COR-L47 (cell line): ENCODE measurements around the gene KITLG.
A peak's percentile ranks its signal among the peaks of the same experiment; 100 is the strongest.
"Not testable (repeated sequence)": the region's sequence is repeated elsewhere in the genome, so short reads cannot be mapped to it uniquely, and the experiment has no call there.

Experiments used
- DNase-seq: peaks from one replicate; lab custom pipeline; 2025; lab: John Stamatoyannopoulos, UW

The KITLG gene

DNA sequence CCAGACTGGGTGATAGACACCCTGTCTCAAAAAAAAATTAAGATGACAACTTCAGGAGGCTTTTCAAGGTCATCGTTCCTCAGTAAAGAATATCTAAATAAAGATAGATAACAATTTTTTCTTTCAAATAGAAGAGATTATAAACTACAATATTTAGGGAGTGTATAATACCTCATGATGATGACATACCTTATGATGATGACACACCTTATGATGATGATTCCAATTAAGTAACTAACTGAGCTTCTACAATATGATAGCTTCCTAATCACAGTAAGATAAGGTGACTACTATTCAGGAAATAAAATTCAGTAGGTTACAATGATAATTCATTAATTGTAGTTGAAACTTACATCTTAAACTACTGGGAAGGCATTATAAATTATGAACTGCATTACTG is 40.4 kb downstream of the KITLG start:
- no peak for DNase-seq

DNA sequence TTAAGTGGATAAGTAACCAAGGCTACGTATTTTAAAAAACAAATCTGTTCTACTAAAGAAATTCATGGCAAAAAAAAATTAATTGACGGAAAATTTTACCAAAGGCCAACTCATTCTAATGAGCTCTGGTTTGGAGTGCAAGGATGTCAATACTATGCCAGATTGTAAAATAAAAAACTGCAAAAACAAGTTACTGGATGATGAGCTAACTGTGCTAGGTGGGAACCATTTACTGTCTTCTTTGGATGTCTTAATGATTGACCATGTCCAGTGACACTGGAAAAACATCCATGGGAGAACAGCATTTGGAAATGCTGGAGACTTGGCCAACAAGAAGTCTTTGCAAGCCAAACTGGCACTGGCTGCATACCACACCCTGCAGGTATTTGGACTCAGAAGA is 41.6 kb downstream of the KITLG start:
- DNase-seq, result no peak

DNA sequence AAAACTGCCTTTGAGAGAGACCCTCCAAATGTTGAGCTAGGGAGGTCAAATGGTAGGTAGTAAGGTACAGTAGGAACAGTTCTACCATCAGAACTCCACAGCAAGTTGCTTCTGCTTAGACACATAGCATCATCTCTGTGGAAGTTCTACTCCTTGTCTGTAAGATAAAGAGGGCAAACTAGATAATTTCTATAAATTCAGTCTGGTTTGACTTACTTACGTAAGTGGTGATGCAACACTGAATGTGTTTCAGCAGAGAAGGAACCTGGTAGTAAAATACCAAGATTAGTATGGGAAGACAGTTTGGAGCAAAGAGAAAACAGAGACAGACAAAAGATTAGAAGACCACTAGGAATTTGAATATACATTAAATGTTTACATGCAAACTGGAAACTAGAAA is 42.0 kb downstream of the KITLG start:
- no peak for DNase-seq

DNA sequence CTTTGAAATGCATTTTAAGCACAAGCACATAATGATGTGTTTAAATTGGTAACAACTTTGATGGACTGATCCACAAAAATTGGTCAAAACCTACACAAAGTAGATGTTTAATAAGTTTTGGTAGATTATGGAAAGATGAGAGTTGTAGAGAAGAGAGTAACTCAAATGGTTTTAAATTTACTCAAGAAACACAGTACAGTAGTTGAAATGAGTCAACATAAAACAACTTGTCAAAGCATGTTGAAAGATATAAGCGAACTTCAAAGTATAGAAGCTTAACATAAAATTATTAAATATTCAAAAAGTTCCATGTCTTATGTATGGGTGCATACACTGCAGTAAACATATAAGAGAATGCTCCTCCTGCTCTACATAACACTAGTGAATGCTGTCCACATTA is 49.4 kb downstream of the KITLG start:
- DNase-seq, result no peak

DNA sequence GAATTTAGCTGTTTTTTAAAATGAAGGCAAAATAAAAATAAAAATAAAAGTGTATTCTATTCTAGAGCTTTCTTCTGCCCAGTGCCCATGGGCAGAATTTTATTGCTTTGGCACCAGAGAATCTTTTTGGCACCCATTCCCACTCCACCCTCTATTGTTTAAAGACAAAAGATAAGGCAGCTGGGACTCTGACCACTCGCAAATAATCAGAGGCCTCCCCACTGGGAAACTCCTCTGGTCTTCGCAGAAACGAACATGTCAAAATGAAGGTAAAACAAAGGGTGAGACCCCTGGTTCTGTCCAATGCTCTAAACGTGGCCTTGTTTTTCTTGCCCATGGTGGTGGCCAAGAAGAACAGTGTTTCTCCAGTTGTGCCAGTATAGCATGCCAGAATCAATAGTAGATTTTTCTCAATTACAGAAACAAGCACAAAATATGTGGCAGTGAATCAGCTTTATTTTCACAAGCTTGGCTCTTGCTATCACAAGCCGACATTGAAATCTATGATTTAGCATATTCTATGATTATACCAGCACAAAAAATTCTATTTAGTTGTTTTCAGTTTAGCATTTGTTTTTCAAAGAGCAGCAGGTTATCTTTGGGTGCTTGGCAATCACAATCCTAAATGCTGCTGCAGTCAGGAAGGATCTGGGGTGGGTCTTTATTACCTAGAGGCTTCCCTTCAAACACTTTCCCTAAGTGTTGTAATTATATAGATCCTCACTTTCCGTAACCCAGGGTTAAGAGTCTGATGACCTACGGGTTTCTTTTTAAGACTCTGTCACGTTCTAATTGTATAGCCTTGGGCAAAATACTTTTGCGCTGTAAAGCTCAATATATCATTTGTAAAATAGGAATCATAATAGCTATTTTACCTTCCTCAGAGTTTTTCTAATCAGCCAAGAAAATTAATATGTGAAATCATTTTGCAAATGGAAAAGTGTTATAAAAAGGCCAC is 50.5 kb downstream of the KITLG start:
- peak; percentile 93 for DNase-seq

DNA sequence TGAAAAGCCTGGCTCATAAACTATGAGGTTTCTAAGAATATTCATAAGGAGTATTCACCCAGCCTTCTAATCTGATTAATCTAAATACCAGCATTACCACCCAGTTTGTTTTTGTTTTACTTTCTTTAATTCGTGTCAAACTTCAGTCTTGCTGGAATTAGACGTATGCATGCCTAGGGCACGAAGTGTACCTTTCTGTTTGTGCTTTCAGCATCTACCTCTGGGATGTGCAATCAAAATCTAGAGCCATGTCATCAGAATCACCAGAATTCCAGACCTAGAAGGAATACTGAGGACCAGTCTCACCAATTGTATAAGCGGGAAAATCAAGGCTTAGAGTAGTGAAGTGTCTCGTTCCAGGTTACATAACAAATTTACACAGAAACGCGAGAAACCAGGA is 57.3 kb downstream of the KITLG start:
- DNase-seq, result no peak

DNA sequence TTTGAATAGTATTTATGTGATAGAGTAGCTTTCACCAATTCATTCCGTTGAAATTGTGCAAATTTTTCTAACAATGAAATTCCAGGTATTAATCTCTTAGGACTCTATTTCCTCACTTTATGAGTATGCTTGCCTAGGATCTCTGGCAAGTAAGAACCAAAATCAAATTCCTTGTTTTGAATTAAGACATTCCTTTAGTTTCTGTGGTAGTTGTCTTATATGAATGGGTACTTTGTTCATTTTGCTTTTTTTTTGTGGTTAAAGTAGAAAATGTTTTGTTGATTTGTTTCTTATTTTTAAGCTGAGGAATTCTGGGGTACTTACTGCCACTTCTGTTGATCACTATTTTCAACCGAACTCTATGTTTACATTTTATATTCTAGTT is 59.8 kb downstream of the KITLG start:
- DNase-seq, result no peak

DNA sequence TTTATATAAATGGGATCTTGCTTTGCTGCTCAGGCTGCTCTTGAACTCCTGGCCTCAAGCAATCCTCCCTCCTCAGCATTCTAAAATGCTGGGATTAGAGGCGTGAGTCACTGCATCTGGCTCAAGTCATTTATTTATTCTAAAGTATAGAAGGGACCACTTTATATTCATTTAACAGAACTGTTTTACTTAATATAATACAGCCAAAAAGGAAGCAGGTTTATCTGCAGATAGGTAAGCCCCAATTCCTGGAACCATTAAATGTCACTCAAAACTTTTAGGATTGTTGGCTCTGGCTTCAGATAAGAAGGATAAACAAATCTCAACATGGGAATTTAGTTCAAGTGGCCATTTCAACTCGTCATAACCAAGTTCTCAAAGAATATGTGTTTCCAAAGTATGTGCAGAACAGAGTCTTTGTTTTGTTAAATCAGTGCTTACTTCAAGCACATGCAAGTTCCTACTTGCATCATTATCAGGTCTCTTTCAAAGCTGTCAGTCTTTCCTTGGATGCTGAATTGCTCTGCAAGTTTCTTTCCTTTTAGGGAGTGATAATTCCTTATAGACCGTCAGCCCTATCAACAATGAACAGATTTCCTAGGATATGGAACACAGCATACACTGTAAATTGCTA is 60.4 kb downstream of the KITLG start:
- no peak for DNase-seq

DNA sequence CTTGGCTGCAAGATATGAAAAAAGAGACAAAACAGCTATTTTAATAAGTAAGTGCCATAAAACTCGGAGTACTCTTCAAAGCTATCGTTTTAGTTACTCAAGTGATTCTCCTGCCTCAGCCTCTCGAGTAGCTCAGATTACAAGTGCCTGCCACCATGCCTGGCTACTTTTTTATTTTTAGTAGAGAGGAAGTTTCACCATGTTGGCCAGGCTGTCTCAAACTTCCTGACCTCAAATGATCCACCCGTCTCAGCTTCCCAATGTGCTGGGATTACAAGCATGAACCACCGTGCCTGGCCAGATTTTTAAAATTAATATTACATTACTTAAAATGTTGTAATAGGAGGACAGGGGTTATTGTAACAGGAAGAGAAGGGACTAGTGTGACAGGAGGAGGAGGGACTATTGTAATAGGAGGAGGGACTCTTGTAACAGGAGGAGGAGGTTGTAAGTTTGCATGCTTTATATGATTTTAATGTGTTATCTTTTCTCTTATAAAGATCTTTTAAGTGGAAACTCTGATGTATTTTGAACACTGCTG is 61.3 kb downstream of the KITLG start:
- no peak for DNase-seq

DNA sequence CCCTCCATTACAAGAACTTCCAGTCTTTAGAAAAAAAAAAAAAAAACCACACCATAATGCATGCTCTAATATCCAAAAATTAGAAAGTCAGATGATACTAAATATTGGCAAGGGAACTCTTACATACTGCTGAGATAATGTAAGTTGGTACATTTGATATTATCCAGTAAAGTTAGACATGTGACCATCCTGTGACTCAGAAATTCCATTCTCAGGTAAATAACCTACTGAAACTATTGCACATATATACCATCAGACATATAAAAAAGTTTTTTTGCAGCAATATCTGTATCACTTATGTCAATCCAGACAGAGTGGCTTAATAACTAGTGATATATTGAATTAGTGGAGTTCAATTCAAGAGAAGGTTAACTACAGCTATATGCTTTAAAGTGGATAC is 63.5 kb downstream of the KITLG start:
- no peak for DNase-seq

DNA sequence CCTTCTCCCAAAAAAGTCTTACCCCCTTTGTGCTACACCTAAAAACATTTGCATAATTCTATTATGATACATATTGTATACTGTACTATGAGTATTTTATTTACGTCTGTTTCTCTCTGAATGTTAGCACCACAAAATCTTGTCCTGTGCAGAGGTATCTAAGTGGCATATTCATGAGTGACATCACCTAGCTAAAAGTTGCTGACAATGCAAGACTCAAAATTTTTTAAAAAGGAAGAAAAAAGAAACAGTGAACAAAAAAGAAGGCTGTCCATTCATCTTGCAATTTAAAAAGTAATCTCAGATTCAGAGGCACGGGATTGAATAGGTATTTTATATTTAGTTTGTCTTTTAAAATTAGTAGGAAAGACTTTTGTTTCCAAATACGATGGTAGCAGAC is 69.4 kb downstream of the KITLG start:
- no peak for DNase-seq

DNA sequence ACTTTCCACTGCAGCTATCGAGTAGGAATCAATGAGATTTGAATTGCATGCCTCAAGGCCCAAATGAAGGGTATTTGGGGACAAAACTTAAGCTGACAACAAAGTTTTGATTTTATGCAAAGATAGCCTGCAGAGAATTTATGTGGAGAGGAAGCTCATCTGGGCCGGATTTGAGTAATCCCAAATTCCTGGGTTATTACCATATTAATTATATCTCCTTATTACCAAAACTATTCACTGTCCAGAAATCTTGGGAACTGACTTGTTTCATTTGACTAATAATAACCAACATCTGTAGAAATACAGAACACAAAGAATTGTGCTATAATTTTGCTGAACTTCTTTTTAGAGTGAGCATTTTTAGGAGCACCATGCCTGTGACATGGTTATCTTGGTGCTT is 70.4 kb downstream of the KITLG start:
- no peak for DNase-seq

DNA sequence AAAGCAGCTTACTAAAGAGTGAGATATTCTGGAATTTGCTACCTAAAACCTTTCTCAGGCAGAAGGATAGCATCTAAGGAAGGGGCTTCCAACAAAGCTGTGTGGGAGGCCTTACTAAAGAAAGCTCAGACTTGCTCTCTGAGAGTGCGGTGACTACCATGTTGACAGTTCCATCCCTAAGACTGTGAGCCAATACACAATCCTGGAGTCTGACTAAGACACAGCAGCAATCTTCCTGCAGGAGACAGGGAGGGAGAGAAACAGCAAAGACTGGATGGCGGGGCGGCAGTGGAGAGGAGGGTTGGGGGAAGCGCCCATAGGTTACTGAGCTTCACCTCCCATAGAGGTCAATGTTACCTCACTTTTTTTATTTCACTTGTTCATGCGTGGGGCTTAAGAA is 70.9 kb downstream of the KITLG start:
- no peak for DNase-seq

DNA sequence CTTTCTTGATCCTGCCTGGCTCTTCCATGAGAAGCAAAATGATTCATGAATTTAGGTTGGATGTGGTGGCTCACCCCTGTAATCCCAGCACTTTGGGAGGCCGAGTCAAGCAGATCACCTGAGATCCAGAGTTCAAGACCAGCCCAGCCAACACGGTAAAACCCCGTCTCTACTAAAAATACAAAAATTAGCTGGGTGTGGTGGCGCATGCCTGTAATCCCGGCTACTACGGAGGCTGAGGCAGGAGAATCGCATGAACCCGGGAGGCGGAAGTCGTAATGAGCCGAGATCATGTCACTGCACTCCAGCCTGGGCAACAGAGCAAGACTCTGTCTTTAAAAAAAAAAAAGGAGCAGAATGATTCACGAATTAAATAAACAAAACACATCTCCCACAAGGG is 72.4 kb downstream of the KITLG start:
- DNase-seq, result not testable (repeated sequence)

DNA sequence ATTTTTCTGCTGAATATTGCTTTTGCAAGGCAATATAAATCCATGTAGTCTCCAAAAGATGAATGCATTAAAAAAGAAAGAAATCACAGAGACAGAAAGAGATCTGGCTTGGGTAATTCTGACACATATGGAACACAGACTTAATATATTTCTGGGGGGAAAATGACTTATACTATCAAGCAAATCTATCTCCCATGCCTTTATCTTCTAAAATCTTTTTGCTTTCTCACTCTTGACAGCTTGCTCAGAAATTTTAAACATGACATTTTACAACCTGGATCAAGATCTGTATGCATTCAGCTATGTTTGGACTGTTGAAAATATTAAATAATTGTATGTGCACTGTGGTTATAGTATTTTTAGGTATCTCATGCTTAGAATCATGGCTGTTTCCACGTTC is 73.0 kb downstream of the KITLG start:
- no peak for DNase-seq

DNA sequence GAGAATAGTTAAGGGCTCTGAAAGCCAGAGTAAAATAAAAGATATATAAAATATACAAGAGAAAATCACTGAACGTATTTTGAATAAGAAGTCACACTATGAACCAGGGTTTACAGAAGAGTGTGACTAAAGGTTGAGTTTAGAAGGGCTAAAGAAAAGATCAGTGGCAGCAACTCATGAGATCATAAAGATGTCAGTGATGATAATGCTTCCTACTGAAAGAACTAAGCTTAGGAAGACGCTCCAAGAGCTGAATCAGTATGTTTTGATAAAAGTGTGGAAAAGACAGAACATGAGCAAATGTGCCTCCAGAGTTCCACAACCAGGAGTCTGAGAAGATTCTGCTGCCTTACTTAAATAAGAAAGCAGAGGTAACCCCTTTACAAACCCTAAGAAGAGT is 74.6 kb downstream of the KITLG start:
- DNase-seq, result no peak

DNA sequence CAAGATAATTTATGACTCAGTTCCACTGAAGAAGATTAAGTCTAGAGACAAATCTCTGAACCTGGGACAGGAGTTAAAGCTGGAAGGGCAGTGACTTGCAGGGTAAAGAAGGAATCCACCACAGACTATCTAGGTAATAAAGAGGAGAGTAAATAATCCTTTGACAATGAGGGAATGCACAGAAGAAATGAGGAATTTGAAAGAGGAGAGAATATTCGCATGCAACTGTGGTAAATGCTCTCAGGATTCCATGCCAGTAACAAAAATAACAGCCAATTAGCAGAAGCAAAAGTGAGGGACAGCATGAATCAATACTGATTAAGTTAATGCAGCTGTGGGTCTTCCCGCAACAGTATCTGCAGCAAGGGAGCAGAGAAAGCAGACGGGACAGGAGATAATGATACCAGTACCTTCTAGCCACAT is 77.0 kb downstream of the KITLG start:
- no peak for DNase-seq

DNA sequence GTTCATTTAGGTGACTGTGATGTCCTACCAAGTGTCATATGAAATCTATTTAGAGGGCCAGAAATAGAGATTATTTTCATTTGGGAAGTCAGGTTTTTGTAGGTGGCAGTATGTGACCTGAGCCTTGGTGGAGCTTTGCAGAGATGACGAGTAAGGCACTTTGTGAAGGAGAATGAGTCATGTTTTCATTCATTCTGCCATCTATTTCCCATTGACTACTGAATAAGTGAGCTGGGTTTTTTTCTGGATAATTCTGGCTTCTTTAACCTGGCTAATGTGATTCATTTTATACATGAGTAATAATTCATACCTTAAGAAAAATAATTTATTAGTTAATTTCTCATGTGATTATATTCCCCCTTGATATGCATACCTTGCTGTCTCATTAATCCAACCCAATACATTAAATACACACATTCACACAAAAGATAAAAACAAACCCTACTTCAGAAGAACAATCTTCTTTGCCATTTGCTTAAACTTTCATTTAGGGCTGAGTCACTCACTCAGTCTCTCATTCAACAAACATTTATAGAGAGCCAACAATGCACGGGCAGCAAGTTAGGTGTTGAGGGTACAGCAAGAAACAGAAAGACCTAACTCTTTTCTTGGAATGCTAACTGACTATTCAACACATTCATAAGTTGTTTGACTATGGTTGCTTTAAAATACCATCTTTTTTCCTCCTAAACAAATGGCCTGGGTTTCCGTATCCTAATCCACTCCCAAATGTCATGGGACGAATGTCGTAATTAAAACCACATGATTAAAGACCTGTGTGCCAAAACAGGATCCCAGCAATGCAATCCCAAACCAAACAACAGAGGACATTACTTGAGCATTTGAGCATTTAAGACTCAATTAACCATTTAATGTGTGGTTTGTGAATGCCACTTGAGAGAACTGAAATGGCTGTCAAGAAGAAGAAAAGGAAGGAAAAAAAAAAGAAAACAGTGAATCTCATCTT is 78.0 kb downstream of the KITLG start:
- no peak for DNase-seq

DNA sequence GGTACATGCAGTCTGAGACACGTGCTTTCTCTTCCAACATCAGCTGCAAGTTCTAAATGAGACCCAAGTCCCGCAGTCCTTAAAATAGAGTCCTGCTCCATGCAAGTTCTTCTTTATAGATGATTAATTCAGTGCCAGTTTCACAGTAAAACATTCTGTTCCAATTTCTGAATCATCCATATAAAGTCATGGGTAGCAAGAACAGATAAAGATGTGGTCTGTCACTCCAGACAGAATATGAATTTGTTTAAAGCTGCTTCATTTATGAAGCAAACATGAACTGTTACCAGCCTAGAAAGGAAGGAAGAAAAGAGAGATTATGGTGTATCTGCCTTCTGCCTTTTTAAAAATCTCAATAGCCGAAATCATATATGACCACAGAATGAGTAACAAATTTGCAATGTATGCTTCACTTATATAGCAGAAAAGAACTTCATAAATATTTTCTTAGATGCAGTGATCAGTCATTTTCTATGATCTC is 83.3 kb downstream of the KITLG start:
- no peak for DNase-seq

DNA sequence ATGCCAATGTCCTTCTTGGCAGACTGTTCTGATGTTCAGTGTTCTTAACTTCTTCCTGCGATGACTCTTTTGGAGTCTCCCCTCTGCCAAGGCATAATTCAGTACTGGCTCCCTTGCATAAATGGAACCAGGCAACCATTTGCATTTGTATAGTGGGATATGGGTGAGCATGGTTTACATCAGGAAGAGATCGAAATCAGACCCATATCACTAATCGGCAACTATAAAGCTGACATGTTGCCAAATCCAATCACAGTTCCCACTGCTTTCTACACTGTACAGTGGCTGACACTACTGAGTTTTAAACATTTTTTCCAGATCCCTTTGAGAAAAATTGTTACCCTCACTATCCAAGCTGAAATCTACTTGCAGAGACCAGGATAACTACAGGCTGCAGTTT is 83.8 kb downstream of the KITLG start:
- DNase-seq, result no peak

DNA sequence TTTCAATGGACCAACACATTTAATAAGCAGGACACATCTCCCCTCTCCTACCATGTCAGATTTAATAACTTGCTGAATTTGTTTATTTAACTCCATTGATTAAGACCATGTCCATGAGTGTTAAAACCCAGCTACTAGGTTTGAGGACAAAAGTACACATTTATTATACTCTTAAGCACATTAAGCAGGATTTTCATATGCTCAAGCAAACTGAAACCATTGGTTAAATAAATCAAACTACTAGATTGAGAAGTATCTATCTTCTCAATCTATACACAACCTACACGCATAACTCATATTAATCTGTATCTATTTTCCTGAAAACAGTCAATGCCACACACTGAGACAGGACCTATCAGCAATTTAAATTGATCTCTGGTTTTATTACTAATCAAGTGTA is 85.2 kb downstream of the KITLG start:
- DNase-seq, result no peak

DNA sequence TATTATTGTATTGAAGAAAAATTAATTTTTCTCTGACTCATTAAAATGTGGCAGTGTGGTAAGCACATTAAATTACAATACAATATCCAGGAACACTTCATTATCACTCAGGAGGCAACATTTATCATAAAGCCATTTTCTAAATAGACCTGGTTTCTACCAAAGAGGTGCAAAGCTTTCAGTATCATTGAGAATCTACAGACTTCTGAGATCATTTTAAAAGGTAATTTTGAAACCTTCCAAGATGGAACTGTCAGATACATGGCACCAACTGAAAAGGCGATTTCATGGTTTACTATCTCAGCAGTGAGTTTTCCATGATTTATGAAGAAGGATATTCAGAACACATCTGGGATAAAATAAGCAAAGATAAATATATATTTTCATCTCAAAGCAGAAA is 85.8 kb downstream of the KITLG start:
- DNase-seq, result no peak
